Osteocyte (in vitro differentiated cells): ENCODE data around the gene WSB1. TPM values are rescaled to one million over a fixed set of nuclear protein-coding genes. Genes with fewer than 3 reads are reported as not detected.

Source experiments
- DNase-seq: peaks from one replicate; pipeline ENCODE4 v3.0.0; 2021; ENCODE audit warnings: mixed read lengths; ENCODE audit not compliant: unreplicated experiment; ENCODE audit errors: extremely low spot score
- H3K27ac Mint-ChIP-seq: one replicate; pipeline ENCODE4 v1.8.0; 2021; ENCODE audit warnings: mild to moderate bottlenecking, mixed read lengths; ENCODE audit not compliant: unreplicated experiment
- H3K27me3 Mint-ChIP-seq: one replicate; pipeline ENCODE4 v1.8.0; 2021; ENCODE audit warnings: mixed read lengths; ENCODE audit not compliant: unreplicated experiment
- H3K36me3 Mint-ChIP-seq: one replicate; pipeline ENCODE4 v1.8.0; 2021; ENCODE audit warnings: mixed read lengths; ENCODE audit not compliant: unreplicated experiment
- H3K4me1 Mint-ChIP-seq: one replicate; pipeline ENCODE4 v1.8.0; 2021; ENCODE audit warnings: mixed read lengths; ENCODE audit not compliant: unreplicated experiment
- H3K4me3 Mint-ChIP-seq: one replicate; pipeline ENCODE4 v1.8.0; 2021; ENCODE audit warnings: mild to moderate bottlenecking, moderate library complexity, mixed read lengths; ENCODE audit not compliant: unreplicated experiment
- H3K9me3 Mint-ChIP-seq: one replicate; pipeline ENCODE4 v1.8.0; 2021; ENCODE audit warnings: mixed read lengths; ENCODE audit not compliant: unreplicated experiment
- total RNA-seq: library from RNA; stranded (reverse); gene quantifications from 2 replicates; pipeline ENCODE4 v1.2.1, GENCODE V29; 2021
- TF ChIP-seq, protein P1 (sequence below): fragments of 200-600 bp; sonication (generic); IDR thresholded peaks from 2 replicates; pipeline ENCODE4 v1.5.0; 2021; ENCODE audit warnings: antibody characterized with exemption, mild to moderate bottlenecking, moderate library complexity

Gene WSB1
- total RNA-seq, 1 donor from 2014 or later: 179 TPM

DNA sequence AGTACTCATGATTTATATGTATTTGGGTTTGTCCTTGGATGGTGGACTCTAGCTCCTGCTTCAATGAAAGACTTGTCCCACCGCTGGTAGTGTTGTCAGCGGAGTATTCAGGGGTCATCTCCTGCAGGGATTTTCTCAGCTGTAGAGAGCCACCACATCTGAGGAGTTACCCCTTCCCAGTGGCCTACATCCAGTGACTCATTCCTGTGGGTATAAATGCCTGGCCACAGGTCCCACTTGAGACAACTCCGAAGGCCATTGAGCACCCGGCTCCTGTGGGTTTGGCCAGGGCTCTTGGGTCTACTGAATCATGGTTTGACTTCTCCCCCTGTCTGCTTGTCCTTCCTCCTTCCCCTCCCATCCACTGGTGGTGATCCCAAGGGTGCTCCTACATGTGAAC is 34.6 kb upstream of the WSB1 start:
- H3K27me3 Mint-ChIP-seq: peaks cover 30% of the 10 kb centered on the region
- H3K36me3 Mint-ChIP-seq: no peaks in the 10 kb centered on the region
- H3K27ac Mint-ChIP-seq: no peak overlapping the region
- H3K9me3 Mint-ChIP-seq: no peaks in the 10 kb centered on the region
- no peak overlapping the region for H3K4me3 Mint-ChIP-seq
- no peak for DNase-seq
- TF ChIP-seq, protein P1, sequence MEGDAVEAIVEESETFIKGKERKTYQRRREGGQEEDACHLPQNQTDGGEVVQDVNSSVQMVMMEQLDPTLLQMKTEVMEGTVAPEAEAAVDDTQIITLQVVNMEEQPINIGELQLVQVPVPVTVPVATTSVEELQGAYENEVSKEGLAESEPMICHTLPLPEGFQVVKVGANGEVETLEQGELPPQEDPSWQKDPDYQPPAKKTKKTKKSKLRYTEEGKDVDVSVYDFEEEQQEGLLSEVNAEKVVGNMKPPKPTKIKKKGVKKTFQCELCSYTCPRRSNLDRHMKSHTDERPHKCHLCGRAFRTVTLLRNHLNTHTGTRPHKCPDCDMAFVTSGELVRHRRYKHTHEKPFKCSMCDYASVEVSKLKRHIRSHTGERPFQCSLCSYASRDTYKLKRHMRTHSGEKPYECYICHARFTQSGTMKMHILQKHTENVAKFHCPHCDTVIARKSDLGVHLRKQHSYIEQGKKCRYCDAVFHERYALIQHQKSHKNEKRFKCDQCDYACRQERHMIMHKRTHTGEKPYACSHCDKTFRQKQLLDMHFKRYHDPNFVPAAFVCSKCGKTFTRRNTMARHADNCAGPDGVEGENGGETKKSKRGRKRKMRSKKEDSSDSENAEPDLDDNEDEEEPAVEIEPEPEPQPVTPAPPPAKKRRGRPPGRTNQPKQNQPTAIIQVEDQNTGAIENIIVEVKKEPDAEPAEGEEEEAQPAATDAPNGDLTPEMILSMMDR: no peak
- peaks cover 14% of the 10 kb centered on the region for H3K4me1 Mint-ChIP-seq

DNA sequence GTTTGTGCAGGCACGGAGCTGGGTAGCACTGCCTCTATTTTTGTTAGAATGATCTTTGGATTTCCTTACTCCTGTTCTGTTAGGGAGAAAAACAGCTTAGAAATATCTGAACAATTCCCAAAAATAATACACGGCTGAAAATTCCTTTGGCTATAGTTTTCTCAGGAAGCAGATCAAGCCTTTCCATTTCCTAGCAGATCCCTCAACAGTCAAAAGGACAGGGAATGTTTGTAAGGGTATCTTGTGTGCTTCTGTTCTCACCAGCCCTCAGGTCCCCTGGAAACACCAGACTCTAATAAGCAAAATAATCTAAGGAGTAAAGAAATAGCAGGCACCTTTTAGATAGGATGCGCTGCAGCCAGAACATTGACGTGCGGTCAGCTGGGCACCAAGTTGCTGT is 30.5 kb upstream of the WSB1 start:
- H3K4me3 Mint-ChIP-seq: no peak overlapping the region
- no peak overlapping the region for H3K27ac Mint-ChIP-seq
- no peak for DNase-seq
- H3K27me3 Mint-ChIP-seq: peaks cover 38% of the 10 kb centered on the region
- H3K4me1 Mint-ChIP-seq: no peaks in the 10 kb centered on the region
- H3K36me3 Mint-ChIP-seq: no peaks in the 10 kb centered on the region
- no peaks in the 10 kb centered on the region for H3K9me3 Mint-ChIP-seq
- TF ChIP-seq, protein P1: no peak

DNA sequence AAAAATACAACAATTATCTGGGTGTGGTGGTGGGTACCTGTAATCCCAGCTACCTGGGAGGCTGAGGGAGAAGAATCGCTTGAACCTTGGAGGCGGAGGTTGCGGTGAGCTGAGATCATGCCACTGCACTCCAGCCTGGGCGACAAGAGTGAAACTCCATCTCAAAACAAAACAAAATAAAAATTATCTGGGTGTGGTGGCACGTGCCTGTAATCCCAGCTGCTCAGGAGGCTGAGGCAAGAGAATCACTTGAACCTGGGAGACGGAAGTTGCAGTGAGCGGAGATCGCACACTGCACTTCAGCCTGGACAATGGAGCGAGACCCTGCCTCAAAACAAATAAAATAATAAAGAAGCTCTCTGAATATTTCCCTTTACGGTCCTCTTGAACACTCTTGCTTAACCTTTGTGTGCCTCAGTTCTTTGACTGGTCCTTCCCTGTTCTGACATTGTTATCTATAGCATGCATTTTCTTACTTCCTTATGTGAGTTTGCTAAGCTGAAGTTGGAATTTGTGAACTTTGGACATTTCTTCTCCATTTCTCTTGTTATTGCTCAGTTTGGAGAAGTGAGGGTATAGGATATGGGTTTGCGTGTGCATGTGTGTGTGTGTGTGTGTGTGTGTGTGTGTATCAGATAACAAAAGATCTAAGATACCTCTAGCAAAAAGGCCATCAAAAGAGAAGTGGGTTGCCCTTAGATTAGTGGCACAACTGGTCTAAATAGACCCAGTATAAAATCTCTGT is 29.7 kb upstream of the WSB1 start:
- no peak for DNase-seq
- H3K4me1 Mint-ChIP-seq: no peaks in the 10 kb centered on the region
- H3K9me3 Mint-ChIP-seq: no peaks in the 10 kb centered on the region
- no peak overlapping the region for H3K4me3 Mint-ChIP-seq
- no peaks in the 10 kb centered on the region for H3K36me3 Mint-ChIP-seq
- H3K27ac Mint-ChIP-seq: no peak overlapping the region
- H3K27me3 Mint-ChIP-seq: peaks cover 45% of the 10 kb centered on the region
- TF ChIP-seq, protein P1: no peak

DNA sequence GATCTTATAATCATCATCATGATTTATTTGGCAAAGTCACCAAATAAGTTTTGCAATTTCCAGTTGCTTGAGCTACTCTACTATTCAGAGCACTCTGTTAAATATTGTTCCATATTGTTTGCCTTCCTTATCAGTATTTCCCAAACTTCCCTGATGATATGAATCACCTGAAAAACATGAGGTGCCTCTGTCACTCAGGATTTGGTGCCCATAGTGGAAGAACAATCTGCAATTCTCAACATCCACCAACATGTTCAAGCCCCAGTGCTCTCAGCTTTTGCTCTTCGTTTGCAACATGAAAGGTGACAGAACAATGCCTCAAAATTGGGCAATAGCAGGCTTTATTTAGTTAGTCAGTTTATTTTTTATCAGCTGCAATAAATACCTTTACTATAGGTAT is 28.6 kb upstream of the WSB1 start:
- peaks cover 46% of the 10 kb centered on the region for H3K27me3 Mint-ChIP-seq
- no peak for DNase-seq
- H3K27ac Mint-ChIP-seq: no peak overlapping the region
- H3K4me3 Mint-ChIP-seq: no peak overlapping the region
- H3K9me3 Mint-ChIP-seq: no peaks in the 10 kb centered on the region
- H3K4me1 Mint-ChIP-seq: no peaks in the 10 kb centered on the region
- H3K36me3 Mint-ChIP-seq: no peaks in the 10 kb centered on the region
- TF ChIP-seq, protein P1: no peak

DNA sequence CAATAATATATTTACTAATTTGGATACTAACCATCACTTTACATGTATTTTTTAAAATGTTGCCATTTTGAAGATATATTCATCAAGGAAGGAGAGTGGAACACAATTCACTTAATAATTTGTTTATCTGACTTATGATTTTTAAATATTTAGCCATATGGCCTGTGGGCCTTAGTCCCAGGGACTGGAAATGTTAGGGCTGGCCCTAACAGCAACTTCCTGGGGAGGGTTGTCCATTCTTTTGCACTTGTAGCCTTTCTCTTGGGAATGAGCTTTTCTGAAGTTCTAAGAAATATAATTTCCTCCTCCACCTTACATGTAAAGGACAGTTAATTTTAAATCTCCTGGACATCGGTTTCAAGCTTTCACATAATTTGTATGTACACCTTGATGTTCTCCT is 27.7 kb upstream of the WSB1 start:
- TF ChIP-seq, protein P1: no peak
- no peaks in the 10 kb centered on the region for H3K4me1 Mint-ChIP-seq
- H3K4me3 Mint-ChIP-seq: no peak overlapping the region
- H3K36me3 Mint-ChIP-seq: no peaks in the 10 kb centered on the region
- H3K27me3 Mint-ChIP-seq: peaks cover 46% of the 10 kb centered on the region
- no peak for DNase-seq
- no peaks in the 10 kb centered on the region for H3K9me3 Mint-ChIP-seq
- H3K27ac Mint-ChIP-seq: no peak overlapping the region
